IMR-90 (cell line): ENCODE results near the gene SLC22A4. TPM values are rescaled to one million over a fixed set of nuclear protein-coding genes. Genes with fewer than 3 reads are reported as not detected.

ENCODE experiments used
- RCOR1 ChIP-seq: IDR thresholded peaks from 2 replicates; pipeline ENCODE4 v1.6.1; 2012; ENCODE audit warnings: mild to moderate bottlenecking, low read length, improper control_type of control experiment; ENCODE audit not compliant: insufficient replicate concordance
- polyA plus RNA-seq, 3 experiments: library from polyadenylated mRNA; depleted of rRNA; stranded (reverse); fragments of >200 nt; gene quantifications; 2 replicates each; pipeline ENCODE4 v1.2.3, GENCODE V29; 2012; ENCODE audit warnings: low replicate concordance in 1 of 3
- total RNA-seq: library from RNA; depleted of rRNA; stranded (reverse); fragments of >200 nt; gene quantifications from 2 replicates; pipeline ENCODE4 v1.2.3, GENCODE V29; 2012
- TF ChIP-seq, protein P1 (sequence below): conservative IDR thresholded peaks from 2 replicates; pipeline ENCODE4 v1.5.1; 2012; ENCODE audit warnings: mild to moderate bottlenecking, low read depth, low read length, improper control_type of control experiment

SLC22A4 gene
- total and polyA plus RNA-seq, 2 of the 4 experiments (the other 2 are of a cell fraction): 2.6 to 3.2 TPM

DNA sequence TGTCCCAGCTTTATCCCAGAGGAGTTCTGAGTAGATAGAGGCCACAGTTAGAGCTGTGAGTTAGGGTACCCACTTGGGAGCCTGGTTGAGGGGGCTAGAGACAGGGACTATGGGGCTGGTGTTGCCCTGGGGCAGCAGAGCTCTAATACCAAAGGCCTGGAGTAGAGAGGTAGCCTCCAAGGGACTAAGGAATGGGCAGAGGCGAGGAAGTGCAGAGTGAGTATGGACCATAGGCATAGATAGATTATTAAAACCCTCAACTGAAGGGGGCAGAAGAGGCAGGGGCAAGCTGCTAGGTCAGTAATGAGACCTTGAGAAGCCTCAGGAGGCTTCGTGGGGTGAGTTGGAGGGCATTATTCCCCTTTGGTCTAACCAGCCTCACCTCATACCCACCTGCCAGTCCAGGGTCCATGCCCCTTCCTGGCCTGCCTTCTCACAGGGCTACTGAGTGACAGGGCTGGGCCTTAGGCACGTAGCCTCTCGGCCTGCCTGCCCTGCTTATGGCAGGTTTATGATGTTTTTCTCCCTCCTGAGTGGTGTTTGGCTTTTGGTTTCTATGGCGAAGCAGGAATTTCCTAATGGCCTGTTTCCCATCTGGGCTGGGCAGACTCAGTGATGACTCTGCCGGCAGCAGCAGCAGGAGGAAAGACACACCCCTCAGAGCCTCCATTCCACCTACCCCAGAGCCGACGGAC lies 28.7 kb upstream of the SLC22A4 start (continued):
- TF ChIP-seq, protein P1, sequence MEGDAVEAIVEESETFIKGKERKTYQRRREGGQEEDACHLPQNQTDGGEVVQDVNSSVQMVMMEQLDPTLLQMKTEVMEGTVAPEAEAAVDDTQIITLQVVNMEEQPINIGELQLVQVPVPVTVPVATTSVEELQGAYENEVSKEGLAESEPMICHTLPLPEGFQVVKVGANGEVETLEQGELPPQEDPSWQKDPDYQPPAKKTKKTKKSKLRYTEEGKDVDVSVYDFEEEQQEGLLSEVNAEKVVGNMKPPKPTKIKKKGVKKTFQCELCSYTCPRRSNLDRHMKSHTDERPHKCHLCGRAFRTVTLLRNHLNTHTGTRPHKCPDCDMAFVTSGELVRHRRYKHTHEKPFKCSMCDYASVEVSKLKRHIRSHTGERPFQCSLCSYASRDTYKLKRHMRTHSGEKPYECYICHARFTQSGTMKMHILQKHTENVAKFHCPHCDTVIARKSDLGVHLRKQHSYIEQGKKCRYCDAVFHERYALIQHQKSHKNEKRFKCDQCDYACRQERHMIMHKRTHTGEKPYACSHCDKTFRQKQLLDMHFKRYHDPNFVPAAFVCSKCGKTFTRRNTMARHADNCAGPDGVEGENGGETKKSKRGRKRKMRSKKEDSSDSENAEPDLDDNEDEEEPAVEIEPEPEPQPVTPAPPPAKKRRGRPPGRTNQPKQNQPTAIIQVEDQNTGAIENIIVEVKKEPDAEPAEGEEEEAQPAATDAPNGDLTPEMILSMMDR: no peak; the same call in 1 of the 2 replicates
- TF ChIP-seq RCOR1: no peak
